Mesendoderm (in vitro differentiated cells): ENCODE data around the gene TTLL13.

Experiments used
- DNase-seq: peaks from one replicate; pipeline ENCODE4 v3.0.0; 2013
- H2AK5ac ChIP-seq: 2 replicates; pipeline ENCODE4 v1.6.1; 2013; ENCODE audit warnings: low read length, inconsistent platforms
- H2BK120ac ChIP-seq: 2 replicates; pipeline ENCODE4 v1.6.1; 2013; ENCODE audit warnings: low read depth, mild to moderate bottlenecking, low read length, moderate library complexity, mixed read lengths
- H2BK15ac ChIP-seq: replicated peaks from 2 replicates; pipeline ENCODE4 v1.6.1; 2013; ENCODE audit warnings: low read depth, mild to moderate bottlenecking, moderate library complexity
- H2BK5ac ChIP-seq: 2 replicates; pipeline ENCODE4 v1.6.1; 2013; ENCODE audit warnings: low read length, inconsistent platforms
- H3K18ac ChIP-seq: 2 replicates; pipeline ENCODE4 v1.6.1; 2013; ENCODE audit warnings: mild to moderate bottlenecking, low read length, mixed read lengths
- H3K23ac ChIP-seq: one replicate; pipeline ENCODE4 v1.6.1; 2013; ENCODE audit warnings: low read length
- H3K27ac ChIP-seq: 2 replicates; pipeline ENCODE4 v1.5.1; 2013; ENCODE audit warnings: low read depth, mild to moderate bottlenecking, inconsistent platforms, low read length, moderate library complexity
- H3K27me3 ChIP-seq: 2 replicates; pipeline ENCODE4 v1.6.1; 2013; ENCODE audit warnings: low read length, control low read depth, mild to moderate bottlenecking, inconsistent platforms; ENCODE audit not compliant: insufficient read depth, poor library complexity
- H3K36me3 ChIP-seq: 2 replicates; pipeline ENCODE4 v1.6.1; 2013; ENCODE audit warnings: low read length, inconsistent platforms; ENCODE audit not compliant: control insufficient read depth, insufficient read depth
- H3K4ac ChIP-seq: one replicate; pipeline ENCODE4 v1.6.1; 2013; ENCODE audit warnings: low read depth, mild to moderate bottlenecking, low read length, moderate library complexity
- H3K4me1 ChIP-seq: 2 replicates; pipeline ENCODE4 v1.6.1; 2013; ENCODE audit warnings: low read depth, low read length, inconsistent platforms; ENCODE audit not compliant: control insufficient read depth
- H3K4me2 ChIP-seq: 2 replicates; pipeline ENCODE4 v1.6.1; 2013; ENCODE audit warnings: low read length
- H3K4me3 ChIP-seq: 2 replicates; pipeline ENCODE4 v1.5.1; 2013; ENCODE audit warnings: mild to moderate bottlenecking, low read length
- H3K56ac ChIP-seq: one replicate; pipeline ENCODE4 v1.6.1; 2013; ENCODE audit warnings: low read length
- H3K79me1 ChIP-seq: 2 replicates; pipeline ENCODE4 v1.6.1; 2013; ENCODE audit warnings: low read length, inconsistent platforms
- H3K79me2 ChIP-seq: 2 replicates; pipeline ENCODE4 v1.6.1; 2013; ENCODE audit warnings: mild to moderate bottlenecking, low read length; ENCODE audit not compliant: control insufficient read depth, insufficient read depth
- H3K9ac ChIP-seq: 2 replicates; pipeline ENCODE4 v1.6.1; 2013; ENCODE audit warnings: low read length, inconsistent platforms
- H4K5ac ChIP-seq: one replicate; pipeline ENCODE4 v1.6.1; 2013; ENCODE audit warnings: low read length
- H4K8ac ChIP-seq: one replicate; pipeline ENCODE4 v1.6.1; 2013; ENCODE audit warnings: low read depth, mild to moderate bottlenecking, control low read depth, low read length, moderate library complexity
- WGBS: extraction: QIAGEN DNeasy Blood & Tissue Kit; methylation state at CpG from one replicate; pipeline ENCODE4 v1.1.7; 2013; ENCODE audit warnings: low lambda C conversion rate, missing lambda C conversion rate; ENCODE audit not compliant: insufficient coverage; ENCODE audit errors: extremely low coverage; 5-methylcytosine and 5-hydroxymethylcytosine counted together

TTLL13 gene

DNA sequence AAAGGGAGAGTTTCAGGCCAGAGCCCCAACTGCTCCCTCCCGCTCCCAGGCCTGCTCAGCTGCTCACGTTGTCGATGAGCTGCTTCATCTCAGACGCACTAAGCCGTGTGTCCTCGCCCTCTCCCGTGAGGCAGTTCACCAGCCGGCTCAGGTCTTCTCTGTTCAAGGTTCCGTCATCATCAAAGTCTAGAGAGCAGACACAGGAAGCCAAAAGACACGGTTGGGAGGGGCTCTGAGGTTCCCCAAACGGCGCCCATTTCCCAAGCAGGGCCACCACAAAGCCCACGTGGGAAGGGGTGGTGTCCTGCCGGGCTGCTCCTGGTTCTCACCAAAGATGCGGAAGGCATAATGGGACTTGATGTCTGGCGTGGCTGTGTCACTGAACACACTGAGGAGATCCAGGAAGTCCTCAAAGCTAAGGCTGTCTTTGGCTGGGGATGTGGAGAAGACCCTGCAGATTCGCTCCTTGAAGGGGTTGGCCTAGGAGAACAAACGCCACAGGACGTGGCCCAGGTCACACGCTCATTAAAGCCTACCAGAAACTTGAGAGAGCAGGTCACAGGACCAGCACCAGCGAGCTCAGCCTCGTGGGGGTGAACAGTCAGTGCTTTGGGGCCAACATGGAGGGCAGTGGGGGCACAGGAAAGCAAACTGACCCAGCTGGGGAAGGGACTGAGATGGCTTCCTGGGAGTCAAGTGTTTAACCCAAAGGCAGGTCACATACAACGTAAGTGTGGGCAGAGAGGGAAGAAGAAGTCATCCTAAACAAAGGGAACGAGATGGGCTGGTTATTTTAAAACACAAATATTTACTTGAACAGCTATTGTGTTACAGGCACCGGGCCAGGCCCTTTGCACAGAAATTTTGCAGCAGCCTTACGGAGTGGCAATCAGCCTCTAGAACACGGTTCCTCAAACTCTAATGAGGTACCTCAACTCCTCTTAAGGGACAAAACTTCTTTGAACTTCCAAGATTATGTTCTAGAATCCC is 18.0 kb upstream of the TTLL13 start:
- Histone ChIP-seq H3K4me1 (peaks cover 2% of the 10 kb centered on the region), H3K27me3 (no peaks in the 10 kb centered on the region), H3K56ac (no peak overlapping the region), H3K27ac (no peak overlapping the region), H3K79me1 (no peaks in the 10 kb centered on the region), H2BK5ac (no peak overlapping the region), H3K18ac (no peak overlapping the region), H3K4me3 (no peak overlapping the region), H2BK120ac (no peak overlapping the region), H3K23ac (no peak overlapping the region), H4K5ac (no peak overlapping the region), H2AK5ac (no peak overlapping the region), H3K4me2 (no peak overlapping the region), H2BK15ac (no peak overlapping the region), H4K8ac (no peak overlapping the region), H3K79me2 (no peaks in the 10 kb centered on the region), H3K4ac (no peak overlapping the region), H3K9ac (no peak overlapping the region), H3K36me3 (peaks cover 6% of the 10 kb centered on the region)
- WGBS: no CpG with 5 or more reads among the region's 27 CpGs
- no peak for DNase-seq

DNA sequence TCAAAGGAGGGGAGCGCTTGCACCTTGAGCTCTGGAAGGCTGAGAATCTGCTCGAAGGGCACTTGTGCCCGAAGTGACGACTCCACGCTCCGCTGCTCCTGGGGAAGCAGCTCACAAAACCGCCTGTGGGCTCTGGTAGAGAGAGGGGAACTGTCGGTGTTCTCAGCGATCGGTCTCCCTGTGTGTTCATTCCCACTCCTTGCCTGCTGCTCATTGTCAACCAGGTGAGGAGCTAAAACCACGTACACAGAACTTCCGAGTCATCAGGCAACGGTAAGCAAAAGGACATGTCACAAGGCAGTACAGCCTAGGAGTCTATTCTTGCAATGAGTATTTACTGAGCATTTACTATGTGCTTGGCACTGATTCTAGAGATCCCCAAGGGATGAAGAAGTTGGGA is 17.2 kb upstream of the TTLL13 start:
- no peak overlapping the region for H2AK5ac ChIP-seq
- no peaks in the 10 kb centered on the region for H3K27me3 ChIP-seq
- no peak for DNase-seq
- peaks cover 2% of the 10 kb centered on the region for H3K4me1 ChIP-seq
- no peaks in the 10 kb centered on the region for H3K79me2 ChIP-seq
- no peak overlapping the region for H3K4me2 ChIP-seq
- peaks cover 6% of the 10 kb centered on the region for H3K36me3 ChIP-seq
- no peak overlapping the region for H3K27ac ChIP-seq
- no peak overlapping the region for H2BK15ac ChIP-seq
- no peak overlapping the region for H3K56ac ChIP-seq
- no peak overlapping the region for H2BK120ac ChIP-seq
- no peak overlapping the region for H3K9ac ChIP-seq
- no peak overlapping the region for H3K18ac ChIP-seq
- WGBS: no CpG with 5 or more reads among the region's 13 CpGs
- no peak overlapping the region for H4K5ac ChIP-seq
- H3K79me1 ChIP-seq: no peaks in the 10 kb centered on the region
- H3K23ac ChIP-seq: no peak overlapping the region
- H3K4me3 ChIP-seq: no peak overlapping the region
- H3K4ac ChIP-seq: no peak overlapping the region
- no peak overlapping the region for H4K8ac ChIP-seq
- H2BK5ac ChIP-seq: no peak overlapping the region

DNA sequence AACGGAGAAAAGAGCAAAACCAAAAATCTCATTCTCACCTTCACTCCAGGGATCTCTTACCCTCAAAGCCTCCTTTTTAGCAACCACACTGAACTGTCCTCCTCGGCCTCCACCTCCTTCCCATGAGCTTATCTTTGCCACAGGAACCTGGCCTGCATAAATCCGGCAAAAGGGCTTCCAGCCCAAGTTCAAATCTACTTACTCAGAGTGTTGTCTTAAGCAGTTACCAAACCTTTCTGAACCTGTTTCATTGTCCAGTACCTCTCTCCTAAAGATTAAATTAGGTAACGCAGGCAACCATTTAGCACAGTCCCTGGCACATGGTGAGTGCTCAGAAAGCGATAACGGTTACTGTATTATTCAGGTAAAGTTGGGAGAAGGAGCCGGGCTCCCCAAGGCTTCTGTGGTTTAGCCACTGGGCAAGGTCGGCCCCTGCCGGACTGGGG is 16.4 kb upstream of the TTLL13 start:
- Histone ChIP-seq H3K79me1 (no peaks in the 10 kb centered on the region), H4K5ac (no peak overlapping the region), H3K36me3 (peaks cover 6% of the 10 kb centered on the region), H3K4me3 (peak overlapping the region; percentile 43), H3K79me2 (no peaks in the 10 kb centered on the region), H3K18ac (no peak overlapping the region), H2AK5ac (no peak overlapping the region), H3K4ac (peak overlapping the region; percentile 11), H2BK120ac (no peak overlapping the region), H3K9ac (peak overlapping the region; percentile 53), H3K27me3 (no peaks in the 10 kb centered on the region), H3K56ac (peak overlapping the region; percentile 84), H3K23ac (no peak overlapping the region), H3K4me1 (peaks cover 2% of the 10 kb centered on the region), H3K27ac (peak overlapping the region; percentile 48), H2BK5ac (no peak overlapping the region), H3K4me2 (peak overlapping the region; percentile 71), H4K8ac (no peak overlapping the region), H2BK15ac (no peak overlapping the region)
- WGBS: no CpG with 5 or more reads among the region's 9 CpGs
- no peak for DNase-seq

DNA sequence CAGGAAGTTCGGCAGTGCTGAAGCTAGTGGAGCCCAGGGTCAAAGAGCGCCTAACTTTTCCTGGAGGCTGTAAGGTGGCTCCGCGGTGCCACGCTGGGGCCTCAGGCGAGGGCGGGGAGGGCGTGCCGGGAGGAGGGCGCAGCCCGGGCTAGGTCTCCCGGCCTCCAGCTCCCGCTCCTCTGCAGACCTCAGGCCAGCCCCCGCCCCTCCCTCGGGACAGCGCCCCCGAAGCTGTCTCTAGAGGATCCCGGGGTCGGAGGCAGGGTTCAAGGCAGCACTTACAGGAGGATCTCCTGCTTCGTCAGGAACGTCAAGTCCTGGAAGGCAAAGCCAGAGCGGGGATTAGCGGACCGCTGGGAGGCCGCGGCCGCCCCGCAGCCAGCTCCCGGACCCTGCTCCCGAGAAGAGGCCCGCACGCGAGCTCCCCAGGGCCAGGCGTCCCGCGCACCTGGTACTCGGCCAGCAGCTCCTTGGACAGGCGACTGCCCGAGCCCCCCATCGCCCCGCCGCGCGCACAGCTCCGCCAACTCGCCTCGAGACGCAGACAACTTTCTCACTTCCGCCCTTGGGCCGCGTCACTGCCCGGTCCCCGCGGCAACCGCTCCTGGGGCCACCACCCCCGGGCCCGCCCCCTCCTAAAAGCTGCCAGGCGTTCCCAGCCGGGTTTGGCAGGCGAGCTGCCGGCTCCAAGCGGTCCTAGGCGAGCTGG is 15.8 kb upstream of the TTLL13 start, which contains the start of gene CIB1:
TSS of gene CIB1 (minus strand) at position 555 of the 709 bp plus-strand sequence. CDS start at position 499, 56 bp downstream.
- Histone ChIP-seq H3K23ac (no peak within 1 kb of the TSS), H3K4me3 (peak within 1 kb of the TSS; percentile 46), H3K79me2 (no peaks in the 10 kb centered on the region), H3K27me3 (no peaks in the 10 kb centered on the region), H3K4ac (peak within 1 kb of the TSS; percentile 11), H3K27ac (peak within 1 kb of the TSS; percentile 48), H3K4me2 (peak within 1 kb of the TSS; percentile 74), H3K4me1 (peaks cover 2% of the 10 kb centered on the region), H3K79me1 (no peaks in the 10 kb centered on the region), H2BK5ac (no peak within 1 kb of the TSS), H2AK5ac (no peak within 1 kb of the TSS), H3K36me3 (peaks cover 6% of the 10 kb centered on the region), H4K5ac (no peak within 1 kb of the TSS), H3K9ac (peak within 1 kb of the TSS; percentile 59), H3K18ac (peak within 1 kb of the TSS; percentile 56), H2BK120ac (no peak within 1 kb of the TSS), H3K56ac (peak within 1 kb of the TSS; percentile 84), H4K8ac (no peak within 1 kb of the TSS), H2BK15ac (no peak within 1 kb of the TSS)
- WGBS: no CpG with 5 or more reads among the region's 63 CpGs
- peak; percentile 97 for DNase-seq

DNA sequence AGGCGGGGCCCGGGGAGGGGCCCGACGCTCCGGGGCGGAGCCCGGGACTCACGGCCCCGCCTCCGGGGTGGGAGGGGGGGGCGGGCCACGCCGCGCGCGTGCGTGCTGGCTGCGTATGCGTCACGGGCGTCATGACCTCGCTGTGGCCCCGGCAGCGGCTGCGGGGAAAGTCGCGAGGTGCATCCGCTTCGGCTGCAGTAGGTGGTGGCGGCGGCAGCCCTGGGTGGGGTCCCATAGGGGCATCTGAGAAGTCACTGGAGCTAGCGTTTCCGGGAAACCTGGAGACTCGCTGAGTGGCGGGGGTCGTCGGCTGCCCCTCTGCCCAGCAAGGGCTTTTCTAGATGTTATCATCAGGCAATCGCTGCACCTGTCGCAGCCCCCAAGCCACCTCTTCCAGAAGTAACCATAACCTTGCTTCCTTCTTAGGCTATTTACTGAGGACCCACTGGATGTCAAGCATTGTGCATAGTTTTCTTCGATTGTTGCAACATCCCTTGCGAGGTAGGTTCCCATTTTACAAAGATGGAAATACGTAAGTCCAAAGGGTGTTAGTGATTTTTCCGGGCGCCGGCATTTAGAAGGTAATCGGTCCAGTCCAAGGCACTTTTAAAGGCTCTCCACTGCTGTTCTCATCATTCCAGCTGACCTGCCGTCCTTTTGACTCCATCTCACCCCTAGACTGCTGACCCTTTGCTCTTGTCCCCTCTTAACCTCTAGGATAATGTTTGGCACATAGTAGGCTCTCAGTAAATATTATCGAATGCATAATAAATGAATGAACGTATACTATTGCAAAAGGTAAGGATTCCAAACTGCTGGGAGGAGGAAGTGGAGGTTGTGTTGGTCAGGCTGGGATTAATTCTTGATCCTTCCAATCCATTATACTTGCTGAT is 15.0 kb upstream of the TTLL13 start, which contains the start of gene GDPGP1:
TSS of gene GDPGP1 (plus strand) at position 114 of the 893 bp plus-strand sequence. CDS start 6,700 bp downstream, outside the sequence.
- no peak within 1 kb of the TSS for H2AK5ac ChIP-seq
- H3K27me3 ChIP-seq: no peaks in the 10 kb centered on the region
- H2BK120ac ChIP-seq: no peak within 1 kb of the TSS
- no peak within 1 kb of the TSS for H4K5ac ChIP-seq
- no peaks in the 10 kb centered on the region for H3K79me2 ChIP-seq
- H2BK5ac ChIP-seq: no peak within 1 kb of the TSS
- peaks cover 3% of the 10 kb centered on the region for H3K36me3 ChIP-seq
- H3K9ac ChIP-seq: peak within 1 kb of the TSS; percentile 59
- H4K8ac ChIP-seq: no peak within 1 kb of the TSS
- no peak for DNase-seq
- no peaks in the 10 kb centered on the region for H3K79me1 ChIP-seq
- H3K18ac ChIP-seq: peak within 1 kb of the TSS; percentile 56
- H3K4ac ChIP-seq: peak within 1 kb of the TSS; percentile 11
- H3K27ac ChIP-seq: peak within 1 kb of the TSS; percentile 48
- peaks cover 2% of the 10 kb centered on the region for H3K4me1 ChIP-seq
- peak within 1 kb of the TSS; percentile 46 for H3K4me3 ChIP-seq
- no peak within 1 kb of the TSS for H2BK15ac ChIP-seq
- WGBS: no CpG with 5 or more reads among the region's 49 CpGs
- H3K56ac ChIP-seq: peak within 1 kb of the TSS; percentile 84
- peak within 1 kb of the TSS; percentile 74 for H3K4me2 ChIP-seq
- no peak within 1 kb of the TSS for H3K23ac ChIP-seq
